Measurements from ENCODE around the gene ANKRD37.
"Not testable (repeated sequence)": the region's sequence is repeated elsewhere in the genome, so short reads cannot be mapped to it uniquely, and the experiment has no call there.

Gene ANKRD37

GRCh38 chr4:185396724-185397385 lies at the start of gene ANKRD37:
ANKRD37 (plus strand) TSS chr4:185396841; CDS start chr4:185396924, 83 bp downstream.
- no peak for DNase-seq

- DNase-seq, result no peak
Measured at GRCh38 chr4:185346975-185347601, 49.6 kb upstream of the ANKRD37 start.

GRCh38 chr4:185351691-185352090 lies 45.0 kb upstream of the ANKRD37 start:
- DNase-seq, result no peak

GRCh38 chr4:185352202-185352601 lies 44.4 kb upstream of the ANKRD37 start:
- DNase-seq, result no peak

- no peak for DNase-seq
Measured at GRCh38 chr4:185352741-185353140, 43.9 kb upstream of the ANKRD37 start.

GRCh38 chr4:185357211-185357610 lies 39.4 kb upstream of the ANKRD37 start:
- no peak for DNase-seq

GRCh38 chr4:185357733-185358440 lies 38.8 kb upstream of the ANKRD37 start:
- no peak for DNase-seq

GRCh38 chr4:185358514-185358913 lies 38.1 kb upstream of the ANKRD37 start:
- DNase-seq, result no peak

GRCh38 chr4:185358959-185359358 lies 37.7 kb upstream of the ANKRD37 start:
- DNase-seq, result no peak

GRCh38 chr4:185359767-185360446 lies 36.7 kb upstream of the ANKRD37 start:
- no peak for DNase-seq

GRCh38 chr4:185361872-185362271 lies 34.8 kb upstream of the ANKRD37 start:
- no peak for DNase-seq

GRCh38 chr4:185362570-185362969 lies 34.1 kb upstream of the ANKRD37 start:
- DNase-seq, result not testable (repeated sequence)

GRCh38 chr4:185363251-185363650 lies 33.4 kb upstream of the ANKRD37 start:
- no peak for DNase-seq

- DNase-seq, result no peak
Measured at GRCh38 chr4:185364886-185365285, 31.8 kb upstream of the ANKRD37 start.

- no peak for DNase-seq
Measured at GRCh38 chr4:185369731-185370130, 26.9 kb upstream of the ANKRD37 start.

- DNase-seq, result no peak
Measured at GRCh38 chr4:185370268-185370949, 26.2 kb upstream of the ANKRD37 start.

GRCh38 chr4:185371702-185372101 lies 24.9 kb upstream of the ANKRD37 start:
- DNase-seq, result no peak

GRCh38 chr4:185374027-185374426 lies 22.6 kb upstream of the ANKRD37 start:
- no peak for DNase-seq

- DNase-seq, result no peak
Measured at GRCh38 chr4:185374573-185374972, 22.1 kb upstream of the ANKRD37 start.

- no peak for DNase-seq
Measured at GRCh38 chr4:185378264-185378663, 18.4 kb upstream of the ANKRD37 start.

- no peak for DNase-seq
Measured at GRCh38 chr4:185379326-185380295, 17.0 kb upstream of the ANKRD37 start.

GRCh38 chr4:185380320-185380719 lies 16.3 kb upstream of the ANKRD37 start:
- DNase-seq, result no peak

All from activated T-cell treated with anti-CD3 and anti-CD28 coated beads, Interleukin-2, amount 50 U/mL, for 48 hours (primary cell).